LNCAP (cell line): Measurements from ENCODE around the gene TMC3.

Source experiments
- CTCF ChIP-seq: fragments of 450-650 bp; IDR thresholded peaks from 2 replicates; pipeline ENCODE4 v1.5.1; 2017; ENCODE audit warnings: mild to moderate bottlenecking

The TMC3 gene

GRCh38 chr15:81334768-81335435 is 39.1 kb downstream of the TMC3 start:
- no peak for TF ChIP-seq CTCF

GRCh38 chr15:81333363-81333762 is 40.6 kb downstream of the TMC3 start:
- no peak for TF ChIP-seq CTCF

- TF ChIP-seq CTCF = no peak
These were observed 41.7 kb downstream of the TMC3 start for GRCh38 chr15:81332326-81332725.

GRCh38 chr15:81331600-81331999 is 42.4 kb downstream of the TMC3 start:
- TF ChIP-seq CTCF = no peak

GRCh38 chr15:81330366-81331090 is 43.5 kb downstream of the TMC3 start:
- TF ChIP-seq CTCF = no peak

GRCh38 chr15:81329446-81329845 is 44.6 kb downstream of the TMC3 start:
- no peak for TF ChIP-seq CTCF

GRCh38 chr15:81327516-81327915 is 46.5 kb downstream of the TMC3 start:
- no peak for TF ChIP-seq CTCF
